CD4-positive, alpha-beta T cell treated with Interleukin-6 at 100 ng/mL for 8 hours (primary cell): ENCODE data around the gene SARS1.

ENCODE experiments used
- DNase-seq: peaks from one replicate; pipeline ENCODE4 v3.0.0-alpha.2; 2020; ENCODE audit warnings: mixed read lengths, low spot score

SARS1 gene

DNA sequence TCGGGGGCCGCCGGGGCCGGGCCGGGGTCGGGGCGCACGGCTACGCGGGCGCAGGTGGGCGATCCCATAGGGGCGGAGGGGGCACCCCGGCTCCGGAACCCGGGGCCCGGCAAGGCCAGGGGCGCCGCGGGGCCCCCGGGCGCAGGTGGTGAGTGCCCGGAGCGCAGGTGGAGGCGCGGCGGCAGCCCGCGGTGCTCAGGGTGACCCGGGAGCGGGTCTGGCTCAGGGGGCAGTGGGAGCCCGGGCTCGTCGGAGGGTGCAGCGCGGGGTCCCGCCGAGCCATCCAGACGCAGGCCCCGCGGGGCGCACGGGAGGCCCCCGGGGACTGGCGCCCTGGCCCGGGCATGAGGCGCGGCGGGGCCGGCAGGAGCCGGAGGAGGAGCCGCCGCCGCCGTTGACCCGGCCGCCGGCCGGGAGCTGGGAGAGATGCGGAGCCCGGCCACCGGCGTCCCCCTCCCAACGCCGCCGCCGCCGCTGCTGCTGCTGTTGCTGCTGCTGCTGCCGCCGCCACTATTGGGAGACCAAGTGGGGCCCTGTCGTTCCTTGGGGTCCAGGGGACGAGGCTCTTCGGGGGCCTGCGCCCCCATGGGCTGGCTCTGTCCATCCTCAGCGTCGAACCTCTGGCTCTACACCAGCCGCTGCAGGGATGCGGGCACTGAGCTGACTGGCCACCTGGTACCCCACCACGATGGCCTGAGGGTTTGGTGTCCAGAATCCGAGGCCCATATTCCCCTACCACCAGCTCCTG lies 36.1 kb downstream of the SARS1 start:
- DNase-seq, result no peak

DNA sequence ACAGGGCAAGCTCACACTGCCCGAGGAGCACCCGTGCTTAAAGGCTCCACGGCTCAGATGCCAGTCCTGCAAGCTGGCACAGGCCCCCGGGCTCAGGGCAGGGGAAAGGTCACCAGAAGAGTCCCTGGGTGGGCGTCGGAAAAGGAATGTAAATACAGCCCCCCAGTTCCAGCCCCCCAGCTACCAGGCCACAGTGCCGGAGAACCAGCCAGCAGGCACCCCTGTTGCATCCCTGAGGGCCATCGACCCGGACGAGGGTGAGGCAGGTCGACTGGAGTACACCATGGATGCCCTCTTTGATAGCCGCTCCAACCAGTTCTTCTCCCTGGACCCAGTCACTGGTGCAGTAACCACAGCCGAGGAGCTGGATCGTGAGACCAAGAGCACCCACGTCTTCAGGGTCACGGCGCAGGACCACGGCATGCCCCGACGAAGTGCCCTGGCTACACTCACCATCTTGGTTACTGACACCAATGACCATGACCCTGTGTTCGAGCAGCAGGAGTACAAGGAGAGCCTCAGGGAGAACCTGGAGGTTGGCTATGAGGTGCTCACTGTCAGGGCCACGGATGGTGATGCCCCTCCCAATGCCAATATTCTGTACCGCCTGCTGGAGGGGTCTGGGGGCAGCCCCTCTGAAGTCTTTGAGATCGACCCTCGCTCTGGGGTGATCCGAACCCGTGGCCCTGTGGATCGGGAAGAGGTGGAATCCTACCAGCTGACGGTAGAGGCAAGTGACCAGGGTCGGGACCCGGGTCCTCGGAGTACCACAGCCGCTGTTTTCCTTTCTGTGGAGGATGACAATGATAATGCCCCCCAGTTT lies 36.9 kb downstream of the SARS1 start:
- DNase-seq, result no peak

DNA sequence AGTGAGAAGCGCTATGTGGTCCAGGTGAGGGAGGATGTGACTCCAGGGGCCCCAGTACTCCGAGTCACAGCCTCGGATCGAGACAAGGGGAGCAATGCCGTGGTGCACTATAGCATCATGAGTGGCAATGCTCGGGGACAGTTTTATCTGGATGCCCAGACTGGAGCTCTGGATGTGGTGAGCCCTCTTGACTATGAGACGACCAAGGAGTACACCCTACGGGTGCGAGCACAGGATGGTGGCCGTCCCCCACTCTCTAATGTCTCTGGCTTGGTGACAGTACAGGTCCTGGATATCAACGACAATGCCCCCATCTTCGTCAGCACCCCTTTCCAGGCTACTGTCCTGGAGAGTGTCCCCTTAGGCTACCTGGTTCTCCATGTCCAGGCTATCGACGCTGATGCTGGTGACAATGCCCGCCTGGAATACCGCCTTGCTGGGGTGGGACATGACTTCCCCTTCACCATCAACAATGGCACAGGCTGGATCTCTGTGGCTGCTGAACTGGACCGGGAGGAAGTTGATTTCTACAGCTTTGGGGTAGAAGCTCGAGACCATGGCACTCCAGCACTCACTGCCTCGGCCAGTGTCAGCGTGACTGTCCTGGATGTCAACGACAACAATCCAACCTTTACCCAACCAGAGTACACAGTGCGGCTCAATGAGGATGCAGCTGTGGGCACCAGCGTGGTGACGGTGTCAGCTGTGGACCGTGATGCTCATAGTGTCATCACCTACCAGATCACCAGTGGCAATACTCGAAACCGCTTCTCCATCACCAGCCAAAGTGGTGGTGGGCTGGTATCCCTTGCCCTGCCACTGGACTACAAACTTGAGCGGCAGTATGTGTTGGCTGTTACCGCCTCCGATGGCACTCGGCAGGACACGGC lies 37.8 kb downstream of the SARS1 start:
- no peak for DNase-seq

DNA sequence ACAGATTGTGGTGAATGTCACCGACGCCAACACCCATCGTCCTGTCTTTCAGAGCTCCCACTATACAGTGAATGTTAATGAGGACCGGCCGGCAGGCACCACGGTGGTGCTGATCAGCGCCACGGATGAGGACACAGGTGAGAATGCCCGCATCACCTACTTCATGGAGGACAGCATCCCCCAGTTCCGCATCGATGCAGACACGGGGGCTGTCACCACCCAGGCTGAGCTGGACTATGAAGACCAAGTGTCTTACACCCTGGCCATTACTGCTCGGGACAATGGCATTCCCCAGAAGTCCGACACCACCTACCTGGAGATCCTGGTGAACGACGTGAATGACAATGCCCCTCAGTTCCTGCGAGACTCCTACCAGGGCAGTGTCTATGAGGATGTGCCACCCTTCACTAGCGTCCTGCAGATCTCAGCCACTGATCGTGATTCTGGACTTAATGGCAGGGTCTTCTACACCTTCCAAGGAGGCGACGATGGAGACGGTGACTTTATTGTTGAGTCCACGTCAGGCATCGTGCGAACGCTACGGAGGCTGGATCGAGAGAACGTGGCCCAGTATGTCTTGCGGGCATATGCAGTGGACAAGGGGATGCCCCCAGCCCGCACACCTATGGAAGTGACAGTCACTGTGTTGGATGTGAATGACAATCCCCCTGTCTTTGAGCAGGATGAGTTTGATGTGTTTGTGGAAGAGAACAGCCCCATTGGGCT lies 38.6 kb downstream of the SARS1 start:
- DNase-seq, result no peak

DNA sequence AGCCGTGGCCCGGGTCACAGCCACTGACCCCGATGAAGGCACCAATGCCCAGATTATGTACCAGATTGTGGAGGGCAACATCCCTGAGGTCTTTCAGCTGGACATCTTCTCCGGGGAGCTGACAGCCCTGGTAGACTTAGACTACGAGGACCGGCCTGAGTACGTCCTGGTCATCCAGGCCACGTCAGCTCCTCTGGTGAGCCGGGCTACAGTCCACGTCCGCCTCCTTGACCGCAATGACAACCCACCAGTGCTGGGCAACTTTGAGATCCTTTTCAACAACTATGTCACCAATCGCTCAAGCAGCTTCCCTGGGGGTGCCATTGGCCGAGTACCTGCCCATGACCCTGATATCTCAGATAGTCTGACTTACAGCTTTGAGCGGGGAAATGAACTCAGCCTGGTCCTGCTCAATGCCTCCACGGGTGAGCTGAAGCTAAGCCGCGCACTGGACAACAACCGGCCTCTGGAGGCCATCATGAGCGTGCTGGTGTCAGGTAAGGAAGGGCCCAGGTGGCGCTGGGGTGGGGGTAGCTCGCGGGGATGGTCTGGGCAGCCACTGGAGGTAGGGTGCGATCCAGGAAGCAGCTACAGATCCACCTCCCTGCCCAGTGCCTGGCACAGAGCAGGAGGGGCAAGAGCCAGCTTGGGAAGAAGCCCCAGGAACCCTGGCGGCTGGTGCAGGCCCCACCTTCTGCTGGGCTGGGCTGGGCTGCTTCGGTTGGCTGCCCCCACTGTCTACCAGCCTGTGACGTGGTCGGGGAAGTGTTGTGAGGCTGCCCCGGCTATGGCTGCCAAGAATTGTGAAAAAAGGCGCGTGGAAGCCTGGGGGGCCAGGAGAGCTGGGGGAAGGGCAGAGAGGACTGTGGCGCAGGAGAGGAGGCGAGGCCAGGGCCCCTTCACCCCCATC lies 39.4 kb downstream of the SARS1 start:
- no peak for DNase-seq

DNA sequence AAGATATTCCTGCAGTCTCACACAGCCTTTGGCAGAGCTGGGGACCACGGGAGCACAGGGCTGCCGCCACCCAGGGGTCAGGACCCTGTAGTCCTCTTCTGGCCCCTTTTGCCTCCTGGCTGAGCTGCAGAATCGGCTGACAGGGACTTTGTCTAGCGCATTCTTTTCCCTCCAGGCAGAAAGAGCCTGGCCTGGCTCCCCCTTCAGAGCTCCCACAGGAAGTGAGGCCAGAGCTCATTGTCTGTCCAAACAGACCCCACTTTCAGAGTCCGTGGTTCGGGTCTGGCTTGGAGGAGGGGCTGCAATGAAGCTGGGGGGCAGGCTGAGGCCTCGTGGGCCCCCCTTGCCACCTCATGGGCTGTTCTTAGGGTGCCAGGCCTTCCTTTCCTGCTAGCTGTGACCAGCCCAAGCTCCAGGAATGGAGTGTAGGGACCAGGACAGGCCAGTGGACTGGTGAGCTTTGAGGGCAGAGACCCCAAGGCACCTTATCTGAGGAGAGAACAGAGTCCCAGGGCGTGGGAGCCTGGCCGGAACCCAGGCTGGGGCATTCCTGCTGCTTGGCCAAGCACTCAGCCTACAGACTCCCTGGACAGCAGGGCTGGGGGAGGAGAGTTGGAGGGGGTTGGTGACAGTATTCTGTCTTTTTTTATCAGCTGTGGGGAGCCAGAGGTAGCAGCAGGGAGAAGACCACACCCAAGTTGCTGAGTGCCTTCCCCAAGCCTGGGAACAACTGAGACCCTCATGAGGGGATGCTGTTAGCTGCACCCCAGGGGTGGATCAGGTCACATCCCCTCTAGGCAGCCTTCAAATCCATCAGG lies 40.3 kb downstream of the SARS1 start:
- DNase-seq, result no peak

DNA sequence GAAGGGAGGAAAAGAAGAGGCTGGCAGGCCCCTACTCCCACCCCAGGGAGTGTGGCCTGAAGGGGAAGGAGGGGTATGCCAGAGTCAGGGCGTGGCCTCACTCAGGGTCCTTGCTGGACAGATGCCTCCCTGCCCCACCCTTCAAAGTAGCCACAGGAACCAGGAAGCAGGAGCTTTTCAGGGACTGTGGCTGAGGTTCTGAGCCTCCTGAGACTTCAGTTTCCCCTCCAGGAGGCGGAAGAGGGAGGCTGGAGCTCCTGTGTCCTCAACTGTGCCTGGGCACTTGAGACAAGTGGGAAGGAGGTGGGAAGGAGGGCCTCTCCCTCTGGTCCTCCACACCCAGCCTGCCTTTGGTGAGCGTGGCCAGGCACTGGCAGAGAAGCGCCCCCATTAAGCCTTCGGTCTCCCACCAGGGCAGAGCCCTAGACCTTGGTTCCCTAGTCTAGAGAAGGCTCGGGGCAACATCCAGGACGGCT lies 40.9 kb downstream of the SARS1 start:
- no peak for DNase-seq

DNA sequence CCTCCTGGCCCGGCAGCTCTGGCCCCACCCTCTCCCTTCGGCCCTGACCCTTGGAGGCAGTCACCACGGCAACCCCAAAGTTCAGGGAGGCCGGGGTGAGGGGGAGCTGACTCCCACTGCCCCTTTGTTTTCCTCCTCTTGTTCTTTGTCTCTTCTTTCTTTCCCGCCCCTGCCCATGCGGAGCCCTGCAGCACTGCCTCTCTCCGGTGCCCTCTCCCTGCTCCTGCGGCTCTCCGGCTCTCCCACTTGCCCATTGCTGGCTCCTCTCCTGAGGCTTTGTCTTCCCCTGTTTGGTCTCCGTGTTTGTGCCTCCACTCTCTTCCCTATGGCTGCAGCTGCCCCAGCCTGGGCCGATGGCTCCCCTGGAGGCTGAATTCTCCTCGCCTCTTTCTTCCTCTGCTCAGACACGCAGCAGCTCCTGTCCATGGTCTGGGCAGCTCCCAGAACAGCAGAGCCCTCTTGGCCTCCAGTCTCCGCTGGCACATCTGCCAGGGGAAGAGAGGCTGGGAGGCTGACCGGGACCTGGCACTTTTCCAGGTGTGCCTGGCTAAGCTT lies 41.5 kb downstream of the SARS1 start:
- no peak for DNase-seq

DNA sequence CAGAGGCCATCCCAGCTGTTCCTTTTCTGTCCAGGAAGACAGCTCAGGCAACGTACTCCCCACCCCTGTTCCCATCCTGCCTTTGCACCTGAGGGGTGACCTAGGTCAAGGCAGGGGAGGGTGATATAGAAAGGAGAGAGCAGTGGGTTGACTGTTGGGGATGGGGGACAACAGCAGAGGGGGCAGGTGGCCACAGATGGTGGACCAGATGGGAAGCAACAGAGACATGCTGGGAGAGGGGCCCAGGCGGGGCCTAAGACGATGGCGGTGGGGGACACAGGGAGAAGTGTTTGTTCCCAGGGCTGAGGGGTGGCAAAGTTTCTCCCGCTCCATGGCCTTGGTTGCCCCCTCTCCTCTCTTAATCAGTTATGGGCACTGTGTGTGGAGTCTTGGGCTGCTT lies 42.0 kb downstream of the SARS1 start:
- DNase-seq, result no peak

DNA sequence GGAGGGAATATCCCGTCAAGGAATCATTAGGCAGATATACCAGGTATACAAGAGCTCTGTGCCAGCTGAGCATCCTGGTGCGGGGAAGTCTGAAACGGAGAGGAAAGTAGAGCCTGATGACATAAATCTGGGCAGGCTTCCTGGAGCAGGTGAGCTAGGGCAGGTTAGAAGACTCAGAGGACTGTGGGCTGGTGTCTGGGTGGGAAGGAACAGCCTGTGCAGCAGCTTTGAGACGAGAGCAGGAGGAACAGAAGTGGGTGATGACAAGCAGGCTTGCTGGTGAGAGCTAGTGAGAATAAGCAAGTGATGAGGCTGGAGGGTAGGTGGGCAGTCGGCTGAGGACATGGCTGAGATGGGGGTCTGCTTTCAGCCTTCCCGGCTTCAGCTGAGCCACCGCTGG lies 42.4 kb downstream of the SARS1 start:
- no peak for DNase-seq

DNA sequence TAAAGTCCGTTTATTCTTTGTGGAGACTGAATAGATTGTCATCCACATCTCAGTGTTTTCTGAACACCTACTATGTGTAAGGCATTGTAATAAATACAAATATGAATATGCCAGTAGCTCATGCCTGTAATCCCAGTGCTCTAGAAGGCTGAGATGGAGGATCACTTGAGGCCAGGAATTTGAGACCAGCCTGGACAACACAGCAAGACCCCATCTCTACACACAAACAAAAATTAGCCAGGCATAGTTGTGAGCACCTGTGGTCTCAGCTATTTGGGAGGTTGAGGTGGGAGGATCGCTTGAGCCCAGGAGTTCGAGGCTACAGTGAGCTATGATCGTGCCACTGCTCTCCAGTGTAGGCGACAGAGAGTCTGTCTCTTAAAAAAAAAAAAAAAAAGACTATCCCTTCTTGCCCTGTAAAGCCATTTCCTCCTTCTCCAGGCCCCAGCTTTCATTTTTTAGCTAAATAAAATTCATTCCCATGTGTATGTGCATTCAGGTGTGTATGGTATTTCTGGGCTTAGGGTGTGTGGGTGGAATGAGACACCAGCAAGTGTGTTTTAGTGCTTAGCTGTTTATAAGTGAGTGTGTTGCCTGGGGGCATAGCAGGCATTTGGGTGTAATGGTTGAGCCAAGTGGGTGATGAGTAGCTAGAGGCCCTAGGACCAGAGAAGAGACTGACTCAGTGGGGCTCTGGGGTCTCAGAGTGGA lies 43.4 kb downstream of the SARS1 start:
- DNase-seq, result no peak

DNA sequence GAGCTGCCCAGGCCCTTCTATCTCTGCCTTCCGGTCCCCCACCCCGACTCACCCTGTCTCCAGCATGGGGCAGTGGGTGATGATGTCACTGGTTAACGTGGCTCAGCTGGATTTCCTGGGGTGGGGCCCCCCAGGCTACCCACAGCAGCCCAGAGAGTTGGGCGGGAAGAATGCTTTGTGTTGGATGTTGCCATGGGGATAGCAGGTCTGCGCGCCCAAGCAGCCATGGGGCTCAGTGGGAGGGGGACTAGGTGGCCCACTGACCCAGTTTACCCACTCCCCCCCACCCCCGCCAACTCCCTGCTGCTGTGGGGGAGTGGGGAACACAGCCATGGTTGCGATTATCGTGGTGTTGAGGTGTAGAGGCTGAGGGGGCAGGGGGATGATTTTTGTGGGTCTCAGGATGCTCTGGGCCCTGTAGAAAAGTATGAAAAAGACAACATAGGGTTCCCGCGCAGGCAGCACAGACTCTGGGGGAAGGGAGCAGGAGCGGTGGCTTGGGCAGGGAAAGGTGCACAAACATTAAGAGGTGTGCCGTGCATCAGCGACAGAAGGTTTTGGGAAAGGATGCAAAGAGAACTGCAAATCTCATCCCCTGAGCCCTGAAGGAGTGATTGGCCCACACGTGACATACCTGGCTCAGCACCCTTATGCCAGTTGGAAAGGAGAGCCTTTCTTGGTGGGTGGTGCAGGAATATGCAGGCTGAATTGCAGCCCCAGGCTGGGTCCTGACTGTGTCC lies 44.1 kb downstream of the SARS1 start:
- DNase-seq, result no peak

DNA sequence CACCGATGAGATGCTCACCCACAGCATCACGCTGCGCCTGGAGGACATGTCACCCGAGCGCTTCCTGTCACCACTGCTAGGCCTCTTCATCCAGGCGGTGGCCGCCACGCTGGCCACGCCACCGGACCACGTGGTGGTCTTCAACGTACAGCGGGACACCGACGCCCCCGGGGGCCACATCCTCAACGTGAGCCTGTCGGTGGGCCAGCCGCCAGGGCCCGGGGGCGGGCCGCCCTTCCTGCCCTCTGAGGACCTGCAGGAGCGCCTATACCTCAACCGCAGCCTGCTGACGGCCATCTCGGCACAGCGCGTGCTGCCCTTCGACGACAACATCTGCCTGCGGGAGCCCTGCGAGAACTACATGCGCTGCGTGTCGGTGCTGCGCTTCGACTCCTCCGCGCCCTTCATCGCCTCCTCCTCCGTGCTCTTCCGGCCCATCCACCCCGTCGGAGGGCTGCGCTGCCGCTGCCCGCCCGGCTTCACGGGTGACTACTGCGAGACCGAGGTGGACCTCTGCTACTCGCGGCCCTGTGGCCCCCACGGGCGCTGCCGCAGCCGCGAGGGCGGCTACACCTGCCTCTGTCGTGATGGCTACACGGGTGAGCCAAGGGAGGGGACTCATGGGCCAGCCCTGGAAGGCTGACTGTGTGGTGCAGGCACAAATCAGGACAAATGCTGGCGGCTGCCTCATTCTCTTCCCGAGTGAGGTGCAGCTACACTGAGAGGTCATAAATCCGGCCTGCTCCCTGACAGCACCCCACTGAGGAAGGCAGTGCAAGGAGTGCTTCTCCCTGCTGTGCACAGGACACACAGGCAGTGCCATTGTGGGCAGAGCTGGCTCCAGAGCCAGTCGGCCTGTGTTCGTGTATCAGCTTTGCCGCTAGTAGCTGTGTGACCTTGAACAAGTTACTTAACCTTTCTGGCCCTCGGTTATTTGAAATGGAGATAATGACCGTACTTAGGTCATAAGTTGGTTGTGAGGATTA lies 45.1 kb downstream of the SARS1 start:
- DNase-seq, result no peak

DNA sequence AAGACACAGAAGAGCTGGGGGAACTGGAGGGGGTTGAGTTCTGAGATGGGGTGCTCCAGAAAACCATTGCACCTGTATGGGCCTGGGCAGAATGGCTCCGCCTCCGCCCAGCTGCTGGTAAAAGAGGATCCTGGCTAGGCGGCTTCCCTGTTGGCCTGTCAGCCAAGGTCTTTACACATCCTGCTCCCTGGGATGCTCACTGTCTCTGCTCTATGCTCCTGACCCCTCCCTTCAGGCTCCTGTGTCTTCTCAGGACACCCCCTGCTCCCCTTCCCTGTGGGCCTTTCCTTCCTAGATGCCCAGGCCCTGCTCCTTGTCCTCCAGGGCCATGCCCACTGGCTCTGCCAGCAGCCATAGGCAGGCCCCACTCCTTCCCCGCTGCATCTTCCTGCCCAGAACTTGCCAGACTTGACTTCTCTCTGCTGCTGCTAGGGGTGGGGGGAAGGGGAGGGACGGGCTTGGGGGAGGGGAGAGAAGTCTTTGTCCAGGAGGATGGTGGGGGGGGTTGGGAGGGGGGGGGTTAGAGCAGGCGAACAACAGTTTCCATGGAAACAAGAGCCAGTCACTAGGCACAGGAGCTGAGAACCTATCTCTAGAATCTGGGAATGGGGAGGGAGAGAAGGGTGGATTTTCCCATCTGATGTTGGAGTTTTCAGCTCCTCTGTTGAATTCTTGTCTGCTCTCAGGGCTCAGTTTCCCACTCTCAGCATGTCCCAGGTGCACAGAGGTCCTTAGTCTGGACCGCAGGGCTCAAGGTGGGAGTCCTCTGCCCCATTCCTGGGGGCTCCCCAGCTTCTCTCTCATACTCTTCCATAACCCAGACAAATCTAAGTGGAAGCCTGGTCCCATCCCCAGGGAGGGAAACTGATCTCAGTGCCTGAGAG lies 46.2 kb downstream of the SARS1 start:
- DNase-seq, result no peak

DNA sequence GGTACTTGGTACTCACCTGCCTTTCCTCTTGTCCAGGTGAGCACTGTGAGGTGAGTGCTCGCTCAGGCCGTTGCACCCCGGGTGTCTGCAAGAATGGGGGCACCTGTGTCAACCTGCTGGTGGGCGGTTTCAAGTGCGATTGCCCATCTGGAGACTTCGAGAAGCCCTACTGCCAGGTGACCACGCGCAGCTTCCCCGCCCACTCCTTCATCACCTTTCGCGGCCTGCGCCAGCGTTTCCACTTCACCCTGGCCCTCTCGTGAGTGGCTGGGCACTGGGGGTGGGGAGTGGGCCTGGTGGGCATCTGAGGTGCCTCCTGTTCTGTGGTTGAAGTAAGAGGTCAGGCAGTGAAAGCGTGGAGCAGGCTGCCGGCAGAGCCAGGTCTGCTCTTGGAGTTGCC lies 47.3 kb downstream of the SARS1 start:
- no peak for DNase-seq

DNA sequence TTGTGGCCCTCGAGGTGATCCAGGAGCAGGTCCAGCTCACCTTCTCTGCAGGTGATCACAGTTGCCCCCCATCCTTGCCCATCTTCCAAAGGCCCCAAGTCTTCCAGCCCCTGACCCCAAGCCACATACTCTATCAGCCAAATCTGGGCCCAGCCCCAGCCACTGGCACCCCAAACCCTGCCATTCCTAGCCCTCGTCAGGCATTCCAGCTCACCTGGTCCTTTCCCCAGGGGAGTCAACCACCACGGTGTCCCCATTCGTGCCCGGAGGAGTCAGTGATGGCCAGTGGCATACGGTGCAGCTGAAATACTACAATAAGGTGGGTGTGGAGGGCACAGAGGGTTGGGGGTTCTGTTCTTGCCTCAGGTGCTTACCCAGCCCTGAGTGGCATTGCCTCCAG lies 47.9 kb downstream of the SARS1 start:
- no peak for DNase-seq
